H4 (cell line): ENCODE results near the gene DIP2C. TPM values are rescaled to one million over a fixed set of nuclear protein-coding genes. Genes with fewer than 3 reads are reported as not detected.
"Not testable (repeated sequence)": the region's sequence is repeated elsewhere in the genome, so short reads cannot be mapped to it uniquely, and the experiment has no call there.

Source experiments
- DNase-seq: peaks from one replicate; pipeline ENCODE4 v3.0.0-alpha.2; 2015; ENCODE audit warnings: low spot score
- total RNA-seq: library from RNA; depleted of rRNA; stranded (reverse); fragments of >200 nt; shearing (Covaris generic); gene quantifications from 2 replicates; pipeline ENCODE4 v1.2.3, GENCODE V29; 2014

Gene DIP2C
- total RNA-seq, 1 experiment from 2014 or later: 2.3 TPM

- no peak for DNase-seq
Measured at GRCh38 chr10:613271-614138, 76.0 kb downstream of the DIP2C start.

DNA sequence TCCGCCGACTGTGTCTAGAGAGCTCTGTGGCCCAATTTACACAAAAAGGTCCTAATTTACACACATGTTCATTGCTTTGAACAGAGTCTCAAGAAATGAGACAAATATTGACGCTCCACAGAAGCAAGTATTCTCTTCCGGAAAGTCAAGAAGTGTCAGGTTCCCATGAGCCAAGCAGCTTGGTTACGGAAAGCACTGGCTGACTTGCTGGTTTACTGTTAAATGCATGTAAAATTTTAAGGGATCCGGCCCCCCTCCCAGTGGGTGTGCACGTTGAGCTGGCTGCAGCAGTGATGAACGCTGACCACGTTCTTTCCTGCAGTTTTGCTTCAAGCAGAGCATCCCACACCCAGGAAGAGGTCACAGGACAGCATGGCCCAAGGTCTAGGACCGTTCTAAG, 76.8 kb downstream of the DIP2C start:
- no peak for DNase-seq

DNA sequence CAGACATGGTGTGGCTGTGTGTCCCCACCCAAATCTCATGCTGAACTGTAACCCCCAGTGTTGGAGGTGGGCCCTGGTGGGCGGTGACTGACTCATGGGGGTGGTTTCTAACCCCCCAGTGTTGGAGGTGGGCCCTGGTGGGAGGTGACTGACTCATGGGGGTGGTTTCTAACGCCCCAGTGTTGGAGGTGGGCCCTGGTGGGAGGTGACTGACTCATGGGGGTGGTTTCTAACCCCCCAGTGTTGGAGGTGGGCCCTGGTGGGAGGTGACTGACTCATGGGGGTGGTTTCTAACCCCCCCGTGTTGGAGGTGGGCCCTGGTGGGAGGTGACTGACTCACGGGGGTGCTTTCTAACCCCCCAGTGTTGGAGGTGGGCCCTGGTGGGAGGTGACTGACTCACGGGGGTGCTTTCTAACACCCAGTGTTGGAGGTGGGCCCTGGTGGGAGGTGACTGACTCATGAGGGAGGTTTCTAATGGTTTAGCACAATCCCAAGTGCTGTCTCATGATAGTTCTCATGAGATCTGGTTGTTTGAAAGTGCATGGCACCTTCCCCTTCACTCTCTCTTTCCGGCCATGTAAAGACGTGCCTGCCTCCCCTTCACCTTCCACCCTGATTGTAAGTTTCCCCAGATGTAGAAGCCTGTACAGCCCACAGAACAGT, 78.7 kb downstream of the DIP2C start:
- not testable (repeated sequence) for DNase-seq

DNA sequence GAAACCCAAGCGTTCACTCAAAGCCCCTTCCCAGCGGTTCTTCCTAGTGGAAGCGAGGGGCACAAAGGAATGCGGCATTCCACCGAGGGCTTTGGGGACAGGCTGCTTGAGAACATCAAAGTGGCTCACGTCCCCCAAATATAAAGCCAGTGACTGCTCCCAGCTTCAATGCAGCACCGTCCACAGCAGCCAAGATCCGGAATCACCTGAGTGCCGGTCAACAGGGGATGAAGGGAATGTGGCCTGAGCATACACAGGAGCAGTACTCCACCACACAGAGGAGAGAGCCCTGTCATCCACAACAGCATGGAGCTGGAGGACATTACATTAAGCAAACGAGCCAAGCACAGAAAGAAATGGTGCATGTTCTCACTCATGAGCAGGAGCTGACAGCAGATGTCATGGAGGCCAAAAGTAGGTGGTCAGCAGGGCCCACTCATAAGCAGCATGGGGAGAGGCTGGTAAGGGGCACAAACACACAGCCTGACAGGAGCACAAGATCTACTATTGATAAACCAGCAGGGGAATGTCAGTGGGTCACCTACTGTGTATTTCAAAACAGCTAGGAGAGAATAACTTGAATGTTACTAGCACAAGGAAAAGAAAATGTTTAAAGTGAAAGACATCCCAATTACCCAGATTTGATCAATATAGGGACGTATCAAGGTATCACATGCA, 79.5 kb downstream of the DIP2C start:
- no peak for DNase-seq

GRCh38 chr10:609262-609658, 80.2 kb downstream of the DIP2C start:
- DNase-seq: no peak

DNA sequence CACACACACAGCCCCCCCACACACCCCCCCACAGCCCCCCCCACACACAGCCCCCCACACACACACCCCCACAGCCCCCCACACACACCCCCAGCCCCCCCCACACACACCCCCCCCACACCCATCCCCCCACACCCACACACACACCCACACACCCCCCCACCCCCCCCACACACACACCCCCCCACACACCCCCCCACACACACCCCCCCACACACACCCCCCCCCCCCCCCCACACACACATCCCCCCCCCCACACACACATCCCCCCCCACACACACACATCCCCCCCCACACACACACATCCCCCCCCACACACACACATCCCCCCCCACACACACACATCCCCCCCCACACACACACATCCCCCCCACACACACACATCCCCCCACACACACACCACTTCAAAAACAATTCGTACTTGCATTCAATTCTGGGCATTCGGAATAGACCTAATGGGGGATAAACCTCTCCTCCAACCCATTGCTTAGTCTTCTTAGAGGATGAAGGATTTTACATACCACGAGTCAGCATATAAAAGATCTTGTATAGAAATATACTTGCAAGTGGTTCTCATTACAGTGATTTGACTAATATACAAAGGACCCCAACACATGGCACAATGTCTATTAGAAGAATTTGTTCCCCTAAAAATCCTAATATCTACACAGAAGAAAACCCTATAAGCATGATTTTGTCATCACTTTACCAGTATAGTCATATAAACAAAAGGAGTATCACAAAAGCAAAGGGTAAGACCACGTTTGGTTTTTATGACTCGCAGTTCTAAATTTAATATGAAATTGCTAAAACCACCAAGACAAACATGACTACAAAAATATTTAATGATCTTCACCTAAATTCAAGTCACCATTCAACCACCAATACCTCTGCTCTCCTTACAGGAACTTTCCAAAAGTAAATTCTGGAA, 80.9 kb downstream of the DIP2C start:
- DNase-seq: no peak

- no peak for DNase-seq
Measured at GRCh38 chr10:607545-608185, 81.8 kb downstream of the DIP2C start.

DNA sequence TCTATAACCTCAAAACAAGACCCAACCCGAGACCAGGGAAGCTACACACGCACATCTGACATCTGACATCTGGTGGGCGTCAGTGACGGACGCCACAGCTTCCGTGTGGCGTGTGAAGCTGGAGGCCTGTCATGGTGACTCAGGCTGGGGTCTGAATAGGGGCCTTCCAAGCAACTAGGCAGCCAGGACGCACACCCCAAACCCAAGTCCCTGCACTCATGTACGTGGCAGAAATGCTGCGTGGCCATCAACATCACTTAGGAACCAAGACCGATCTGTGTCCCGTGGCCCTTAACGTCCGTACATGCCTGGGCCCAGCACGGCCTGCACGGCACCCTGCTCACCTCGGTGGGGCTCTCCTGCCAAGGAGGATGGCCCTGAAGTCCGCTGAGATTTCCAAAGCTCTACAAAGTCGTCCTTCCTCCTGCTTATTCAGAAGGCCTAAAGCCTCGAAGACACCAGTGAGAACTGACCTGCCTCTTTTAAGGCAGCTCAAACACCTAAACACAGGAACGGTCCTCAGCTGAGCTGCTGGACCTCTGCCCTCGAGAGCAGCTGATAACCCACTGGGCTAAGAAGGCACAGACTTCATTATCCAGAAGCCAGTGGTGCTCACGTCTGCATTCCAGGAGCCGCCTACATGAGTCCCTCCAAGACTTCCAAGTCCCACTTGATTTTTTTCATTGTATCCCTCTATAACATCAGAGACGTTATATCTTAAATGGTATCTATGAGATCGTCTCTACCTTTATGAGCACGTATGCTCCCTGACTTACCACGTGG, 82.5 kb downstream of the DIP2C start:
- DNase-seq: no peak

DNA sequence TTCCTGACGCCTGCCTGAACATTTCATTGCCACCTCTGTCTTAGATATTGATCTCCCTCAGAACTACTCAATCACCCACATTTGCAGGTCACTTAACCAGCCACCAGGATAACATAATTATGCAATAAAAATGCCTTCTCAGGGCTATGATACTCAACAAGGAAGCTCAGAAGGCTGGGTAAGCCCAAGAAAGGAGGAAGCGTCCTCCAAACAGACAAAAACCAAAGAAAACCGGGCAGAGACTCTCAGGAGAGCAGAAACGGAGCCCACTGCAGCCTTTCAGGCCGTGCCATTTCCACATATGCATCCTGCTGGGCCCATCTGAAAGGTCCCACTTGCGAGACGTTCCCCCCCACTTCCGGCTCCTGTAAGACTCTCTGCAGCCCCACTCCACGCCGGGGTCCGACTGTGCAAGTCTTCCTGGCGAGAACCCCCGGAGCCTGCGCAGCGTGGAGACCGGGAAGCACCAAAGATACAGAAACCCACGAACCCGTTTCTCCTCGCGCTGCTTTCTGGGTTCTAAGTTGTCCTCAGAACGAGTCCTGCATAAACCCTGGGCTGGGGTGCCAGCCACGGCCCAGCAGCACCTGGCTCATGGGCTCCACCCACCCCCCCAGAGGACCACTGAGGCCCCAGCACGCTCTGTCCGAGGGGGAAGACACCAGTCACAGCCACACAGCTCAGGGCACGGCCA, 83.7 kb downstream of the DIP2C start:
- DNase-seq: no peak

GRCh38 chr10:604716-605631, 84.5 kb downstream of the DIP2C start:
- DNase-seq: no peak

GRCh38 chr10:603745-604144, 85.7 kb downstream of the DIP2C start:
- DNase-seq: no peak

DNA sequence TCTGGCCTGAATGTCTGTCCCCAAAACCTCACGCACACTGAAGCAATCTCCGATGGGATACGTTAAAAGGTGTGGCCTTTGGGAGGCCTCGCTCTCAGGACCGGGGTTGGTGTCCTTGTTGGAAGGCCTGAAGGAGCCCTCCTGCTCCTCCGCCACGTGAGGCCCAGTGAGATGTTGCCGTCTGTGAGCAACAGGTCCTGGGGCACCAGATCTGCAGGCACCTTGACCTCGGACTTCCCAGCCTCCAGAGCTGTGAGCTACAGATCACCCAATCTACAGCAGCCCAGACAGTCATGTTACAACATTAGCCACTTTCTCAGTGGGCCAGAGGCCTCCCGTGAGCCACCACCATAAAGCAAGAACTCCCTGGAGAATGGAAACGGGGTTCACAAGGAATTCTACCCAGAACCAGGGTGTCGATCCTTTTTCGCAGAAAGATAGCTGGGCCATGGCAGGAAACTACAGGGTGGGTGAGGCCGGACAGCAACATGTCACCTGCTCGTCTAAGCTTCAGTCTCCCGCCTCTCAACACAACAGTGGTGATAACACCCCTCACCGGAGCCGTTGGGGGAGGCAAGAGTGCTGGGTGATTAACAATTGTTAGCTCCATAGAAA, 87.0 kb downstream of the DIP2C start:
- DNase-seq: no peak

DNA sequence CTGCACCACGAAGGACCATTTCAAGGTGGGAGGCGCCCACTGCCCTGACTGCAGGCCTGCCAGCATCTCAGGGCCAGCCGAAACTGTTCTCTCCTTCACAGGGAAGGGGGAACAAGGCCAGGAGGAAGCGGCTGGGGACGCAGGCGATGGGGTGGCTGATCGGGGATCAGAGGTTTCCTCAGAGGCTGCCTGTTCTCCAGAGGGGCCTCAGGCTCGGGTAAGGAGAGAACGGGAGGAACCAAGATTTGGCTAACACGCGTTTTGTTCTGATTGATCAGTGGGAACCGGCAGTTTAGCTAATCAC, 87.9 kb downstream of the DIP2C start:
- no peak for DNase-seq

DNA sequence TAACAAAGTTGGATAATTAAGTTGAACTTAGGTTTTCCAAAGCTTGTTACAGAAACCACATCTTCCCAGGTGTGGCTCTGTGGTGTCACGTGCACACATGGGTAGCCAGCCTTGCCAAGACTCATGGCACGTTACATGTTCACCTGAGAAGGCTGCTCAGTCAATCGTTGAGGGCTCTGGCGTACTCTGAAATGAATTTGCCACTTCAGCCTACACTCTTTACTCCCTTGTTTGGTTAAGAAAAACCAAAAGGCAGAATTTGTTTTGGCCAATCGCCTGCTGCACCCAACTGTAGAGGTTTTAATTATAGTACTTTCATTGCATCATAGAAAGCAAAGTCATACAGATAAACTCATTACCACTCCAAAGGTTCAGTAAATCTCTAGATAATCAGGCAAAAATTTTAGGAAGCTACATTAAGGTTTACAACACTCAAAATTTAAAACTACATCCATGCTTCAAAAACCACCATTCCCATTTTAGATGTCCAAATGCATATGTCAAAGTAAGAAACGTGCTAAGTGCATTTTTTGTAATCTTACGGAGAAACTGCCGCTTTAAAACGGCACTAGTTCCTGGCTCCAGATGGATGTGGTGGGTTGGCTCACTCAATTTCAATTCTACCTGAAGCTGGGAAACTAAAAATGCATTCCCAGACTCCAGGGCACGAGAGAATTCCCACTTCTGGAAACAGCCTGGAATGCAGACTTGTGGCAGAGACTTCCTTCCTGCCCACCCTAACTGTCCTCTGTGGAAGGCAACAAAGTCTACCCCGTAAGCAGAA, 88.4 kb downstream of the DIP2C start:
- no peak for DNase-seq

- no peak for DNase-seq
Measured at GRCh38 chr10:600234-600633, 89.2 kb downstream of the DIP2C start.

DNA sequence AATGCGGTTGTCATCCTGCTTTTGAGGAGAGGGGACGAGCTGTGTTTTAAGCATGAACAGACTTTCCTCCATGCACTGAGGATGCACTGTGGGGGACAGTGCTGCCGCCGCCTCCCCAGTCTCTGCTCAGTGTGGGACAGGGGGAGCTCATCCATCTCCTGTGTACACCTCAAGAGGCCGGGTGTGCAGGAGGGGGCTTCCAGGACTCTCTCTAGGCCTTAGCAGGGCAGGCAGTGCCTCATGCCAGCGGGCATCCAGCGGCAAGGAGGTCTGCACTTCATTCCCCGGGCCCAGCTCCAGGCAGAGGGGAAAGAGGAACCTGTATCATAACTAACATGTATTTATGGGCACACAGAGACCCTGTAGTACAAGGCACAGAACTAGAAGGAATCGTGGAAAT, 89.7 kb downstream of the DIP2C start:
- no peak for DNase-seq

- peak; percentile 74 for DNase-seq
Measured at GRCh38 chr10:598415-599170, 90.9 kb downstream of the DIP2C start.
